Muscle of leg (tissue), 11 donors: Measurements from ENCODE around the gene APOC3. TPM values are rescaled to one million over a fixed set of nuclear protein-coding genes. Genes with fewer than 3 reads are reported as not detected.

Experiments
- DNase-seq: peaks from one replicate; pipeline ENCODE4 v3.0.0; 2013
- H3K27ac ChIP-seq: one replicate; pipeline ENCODE4 v1.5.1; 2013; ENCODE audit warnings: mild to moderate bottlenecking, low read length, control low read depth
- H3K27me3 ChIP-seq: one replicate; pipeline ENCODE4 v1.6.1; 2013; ENCODE audit warnings: low read length; ENCODE audit not compliant: control insufficient read depth, insufficient read depth
- H3K36me3 ChIP-seq: one replicate; pipeline ENCODE4 v1.6.1; 2013; ENCODE audit warnings: low read length; ENCODE audit not compliant: control insufficient read depth, insufficient read depth
- H3K4me1 ChIP-seq: one replicate; pipeline ENCODE4 v1.6.1; 2013; ENCODE audit warnings: low read length; ENCODE audit not compliant: control insufficient read depth, insufficient read depth
- H3K4me3 ChIP-seq: one replicate; pipeline ENCODE4 v1.5.1; 2013; ENCODE audit warnings: low read length, control low read depth
- H3K9me3 ChIP-seq: replicated peaks from 2 replicates; pipeline ENCODE4 v1.6.1; 2013; ENCODE audit warnings: low read depth, low read length; ENCODE audit not compliant: control insufficient read depth
- WGBS: methylation state at CpG from one replicate; pipeline ENCODE4 v1.1.5; 2013; ENCODE audit warnings: missing lambda C conversion rate; ENCODE audit not compliant: insufficient coverage; 5-methylcytosine and 5-hydroxymethylcytosine counted together
- polyA plus RNA-seq, 8 donors: library from polyadenylated mRNA; unstranded; fragments of 120-200 nt; gene quantifications; one replicate each; pipeline versions ENCODE4 v1.2.1 to v1.2.3, GENCODE V29; 2013; ENCODE audit warnings: inconsistent platforms in 1 of 8, low replicate concordance in 1 of 8; ENCODE audit not compliant: insufficient read length in 8 of 8, insufficient read depth in 1 of 8
- total RNA-seq: library from RNA; stranded (reverse); fragments of 120-200 nt; gene quantifications from one replicate; pipeline ENCODE4 v1.2.4, GENCODE V29; 2013

APOC3 gene
- total and polyA plus RNA-seq, 9 donors, result 0.40 to 36.6 (median 2.6) TPM; not detected in 3

DNA sequence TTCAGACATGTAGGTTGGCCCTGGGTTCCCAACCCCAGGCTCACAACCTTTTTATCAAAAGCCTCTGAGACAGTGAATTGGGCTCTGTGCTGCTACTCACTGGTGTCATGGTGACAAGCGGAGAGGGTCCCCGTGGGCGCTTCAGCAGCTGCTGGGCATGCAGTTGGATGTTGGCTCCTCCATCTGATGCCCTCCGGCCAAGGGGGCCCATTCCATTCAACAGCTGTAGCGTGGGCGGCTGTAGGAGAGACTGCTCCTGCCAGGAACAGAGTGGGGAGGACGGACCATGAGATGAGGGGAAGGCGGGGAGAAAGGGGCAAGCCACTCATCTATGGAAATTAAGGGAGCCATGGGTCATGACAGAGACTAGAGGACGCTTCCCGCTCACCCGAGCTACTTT lies 43.7 kb downstream of the APOC3 start:
- H3K27me3 ChIP-seq, result no peaks in the 10 kb centered on the region
- H3K4me1 ChIP-seq, result peaks cover 9% of the 10 kb centered on the region
- no peak overlapping the region for H3K4me3 ChIP-seq
- DNase-seq, result peak; percentile 61
- no peaks in the 10 kb centered on the region for H3K9me3 ChIP-seq
- H3K27ac ChIP-seq, result no peak overlapping the region
- WGBS, result 95% methylated on average over 7 of the region's 11 CpGs
- peaks cover 53% of the 10 kb centered on the region for H3K36me3 ChIP-seq

DNA sequence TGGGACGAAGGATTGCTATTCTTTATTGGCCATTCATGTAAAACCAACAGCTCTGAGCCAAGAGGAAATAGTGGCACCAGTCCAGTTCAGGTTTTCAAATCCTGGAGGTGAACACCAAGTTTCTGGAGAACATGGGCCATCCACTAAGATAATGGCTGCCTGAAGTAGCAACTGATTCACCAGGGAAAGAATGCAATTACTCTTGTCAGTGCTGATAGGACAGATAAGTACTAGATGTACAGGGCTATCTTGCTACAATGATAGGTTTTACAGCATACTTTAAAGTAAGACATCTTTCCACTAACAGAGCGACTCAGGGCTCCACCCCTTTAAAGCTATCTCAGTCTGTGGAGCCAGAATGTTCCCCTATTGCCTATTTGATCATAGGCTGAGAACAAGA lies 44.5 kb downstream of the APOC3 start:
- H3K36me3 ChIP-seq, result peaks cover 53% of the 10 kb centered on the region
- no peaks in the 10 kb centered on the region for H3K27me3 ChIP-seq
- no peak overlapping the region for H3K27ac ChIP-seq
- H3K9me3 ChIP-seq, result no peaks in the 10 kb centered on the region
- H3K4me3 ChIP-seq, result no peak overlapping the region
- H3K4me1 ChIP-seq, result peaks cover 9% of the 10 kb centered on the region
- WGBS, result 100% methylated on average over 1 of the region's 2 CpGs
- DNase-seq, result no peak

DNA sequence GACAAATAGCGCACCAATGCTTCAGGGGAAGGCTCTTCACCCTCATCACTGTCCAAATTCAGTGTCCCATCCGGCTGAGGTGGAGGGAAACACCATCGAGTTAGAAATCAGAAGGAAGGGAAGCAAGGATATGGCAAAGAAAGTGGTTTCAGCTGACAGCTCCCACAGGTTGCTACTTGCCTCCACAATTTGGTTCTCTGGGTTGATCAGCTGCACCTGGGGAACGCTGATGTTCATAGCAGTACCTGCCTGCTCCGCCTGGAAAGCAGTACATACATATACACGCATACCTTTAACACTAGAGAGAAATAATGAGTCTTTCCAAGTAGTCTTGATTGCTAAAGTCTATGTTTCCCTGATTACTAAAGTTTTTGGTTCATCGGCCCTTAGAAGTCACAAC lies 45.5 kb downstream of the APOC3 start:
- no peak for DNase-seq
- Histone ChIP-seq H3K36me3 (peaks cover 45% of the 10 kb centered on the region), H3K4me1 (peaks cover 9% of the 10 kb centered on the region), H3K4me3 (no peak overlapping the region), H3K27ac (no peak overlapping the region), H3K9me3 (no peaks in the 10 kb centered on the region), H3K27me3 (no peaks in the 10 kb centered on the region)
- 93% methylated on average over 2 of the region's 7 CpGs for WGBS

DNA sequence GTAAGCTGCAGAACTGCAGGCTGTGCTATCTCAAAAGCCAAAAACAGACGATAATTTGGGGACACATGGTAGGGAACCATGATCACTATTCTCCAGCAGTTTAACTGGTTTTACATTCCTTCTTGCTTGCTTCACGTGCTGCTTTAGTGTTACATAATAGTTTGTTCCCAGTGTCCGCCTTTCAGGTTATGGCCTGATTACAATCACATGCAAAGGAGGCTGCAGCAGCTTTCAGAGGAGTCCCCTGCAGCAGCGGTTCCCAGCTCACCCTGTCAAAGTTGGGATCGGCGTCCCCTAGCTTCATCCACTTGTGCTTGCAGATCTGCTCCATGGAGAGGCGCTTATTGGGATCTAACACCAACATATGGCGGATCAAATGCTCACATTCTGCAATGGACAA lies 46.9 kb downstream of the APOC3 start:
- H3K9me3 ChIP-seq, result no peaks in the 10 kb centered on the region
- H3K4me1 ChIP-seq, result peaks cover 14% of the 10 kb centered on the region
- H3K27ac ChIP-seq, result no peak overlapping the region
- peaks cover 33% of the 10 kb centered on the region for H3K36me3 ChIP-seq
- no peaks in the 10 kb centered on the region for H3K27me3 ChIP-seq
- H3K4me3 ChIP-seq, result no peak overlapping the region
- 80% methylated on average over 7 of the region's 8 CpGs for WGBS
- DNase-seq, result no peak

DNA sequence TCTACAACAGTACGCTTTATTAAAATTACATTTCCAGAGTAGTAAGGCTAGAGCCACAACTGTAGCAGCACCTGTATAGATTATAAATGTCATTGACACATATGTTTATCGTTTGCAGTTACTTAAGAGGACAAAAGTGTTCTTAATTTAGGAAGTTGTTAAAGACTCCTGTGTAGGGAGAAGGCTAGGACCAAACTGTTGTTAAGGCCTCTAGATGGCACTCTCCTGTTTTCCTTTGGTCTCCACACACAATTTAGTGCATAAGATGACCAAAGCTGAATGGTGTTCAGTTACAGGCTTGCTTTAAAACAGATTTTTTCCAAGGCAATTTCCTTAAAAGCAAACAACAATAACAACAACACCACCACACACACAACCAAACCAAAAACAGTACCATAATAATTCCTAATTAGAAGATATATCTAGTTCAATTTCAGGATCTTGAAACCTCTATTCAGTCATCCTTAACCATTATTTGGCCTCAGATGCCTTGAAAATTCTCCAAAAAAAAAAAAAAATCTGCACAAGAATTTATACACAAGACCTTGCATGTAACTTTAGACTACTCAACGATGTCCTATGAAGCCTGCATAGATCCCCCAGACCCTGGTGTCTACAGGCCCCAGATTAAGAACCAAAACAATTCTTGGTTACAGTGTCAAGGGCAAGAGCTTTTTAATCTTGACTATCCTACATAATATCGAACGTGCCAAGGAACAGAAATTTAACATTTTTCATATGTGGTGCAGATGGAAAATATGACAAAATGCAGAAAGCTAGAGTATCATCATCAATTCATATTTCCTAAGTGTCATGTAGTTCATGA lies 50.3 kb downstream of the APOC3 start:
- Histone ChIP-seq H3K36me3 (peaks cover 9% of the 10 kb centered on the region), H3K27ac (peak overlapping the region; percentile 65), H3K27me3 (no peaks in the 10 kb centered on the region), H3K4me3 (no peak overlapping the region), H3K4me1 (peaks cover 6% of the 10 kb centered on the region), H3K9me3 (no peaks in the 10 kb centered on the region)
- DNase-seq, result peak; percentile 92
- WGBS, result 11% methylated on average over 1 of the region's 5 CpGs

DNA sequence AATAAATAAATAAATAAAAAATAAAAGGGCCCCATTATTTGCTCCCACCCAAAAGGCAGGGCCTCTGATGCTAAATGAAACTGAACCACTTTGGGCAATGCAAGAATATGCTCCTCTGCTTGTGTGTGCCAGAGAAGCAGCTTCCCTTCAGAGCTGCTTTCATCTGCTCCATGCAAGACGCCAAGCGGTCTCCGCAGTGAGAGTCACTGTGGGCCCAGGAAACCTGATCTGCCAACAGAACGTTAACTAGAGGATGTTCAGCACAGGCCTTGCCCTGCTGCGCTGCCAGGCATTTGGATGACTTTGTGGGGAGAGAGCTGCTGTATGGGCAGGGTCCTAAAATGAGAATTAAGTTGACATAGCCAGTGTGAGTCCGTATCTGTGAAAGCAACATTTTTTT lies 51.4 kb downstream of the APOC3 start:
- peak overlapping the region; percentile 10 for H3K27ac ChIP-seq
- DNase-seq, result peak; percentile 77

DNA sequence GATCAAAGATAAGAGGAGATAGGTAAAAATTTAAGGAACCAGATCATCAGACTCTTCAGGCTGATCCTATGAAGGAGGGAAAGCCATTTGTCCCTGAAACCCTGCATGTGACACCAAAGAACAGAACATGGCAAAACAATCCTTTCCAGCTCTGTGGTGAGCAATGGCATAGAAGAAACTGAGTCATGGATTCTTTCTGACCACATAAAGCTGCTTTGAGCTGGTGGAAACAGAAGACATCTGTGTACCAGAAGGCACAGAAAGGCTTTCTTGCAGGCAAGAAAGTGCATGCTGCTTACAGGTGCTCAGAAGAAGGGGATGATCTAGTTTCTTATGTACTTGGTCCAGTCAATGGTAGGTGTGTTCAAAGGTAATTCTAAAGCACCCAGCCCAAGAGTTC lies 52.7 kb downstream of the APOC3 start:
- Histone ChIP-seq H3K4me1 (peaks cover 6% of the 10 kb centered on the region), H3K27ac (no peak overlapping the region), H3K27me3 (no peaks in the 10 kb centered on the region), H3K4me3 (no peak overlapping the region), H3K9me3 (no peaks in the 10 kb centered on the region), H3K36me3 (peaks cover 2% of the 10 kb centered on the region)
- DNase-seq, result no peak

More for the DNA sequence above, 51.4 kb downstream of the APOC3 start:
- peaks cover 6% of the 10 kb centered on the region for H3K4me1 ChIP-seq
- WGBS, result 49% methylated on average over 5 of the region's 6 CpGs
- H3K27me3 ChIP-seq, result no peaks in the 10 kb centered on the region
- peaks cover 4% of the 10 kb centered on the region for H3K36me3 ChIP-seq
- no peak overlapping the region for H3K4me3 ChIP-seq
- H3K9me3 ChIP-seq, result no peaks in the 10 kb centered on the region

Other genes with a start within 250 kb of the APOC3 start
- 17.8 TPM for gene BUD13, start 56.9 kb upstream of the APOC3 start, total RNA-seq
- 10 to 100 TPM; 17.6 to 23.7 (median 19.6) TPM for gene BUD13, start 56.9 kb upstream of the APOC3 start, polyA plus RNA-seq
- gene ZPR1, start 41.9 kb upstream of the APOC3 start, total RNA-seq, result 34.3 TPM
- 10 to 100 TPM; 33.8 to 44.4 (median 38.1) TPM for gene ZPR1, start 41.9 kb upstream of the APOC3 start, polyA plus RNA-seq
- gene APOA5, start 38.0 kb upstream of the APOC3 start, total RNA-seq, result not detected
- gene APOA5, start 38.0 kb upstream of the APOC3 start, polyA plus RNA-seq, result not detected
- not detected for gene APOA4, start 6.6 kb upstream of the APOC3 start, total RNA-seq
- 100 to 1,000 TPM in 1 of 8 donors, 10 to 100 TPM in 1, under 1 TPM in 2, not detected in 4; 0.23 to 178 (median 17.1) TPM for gene APOA4, start 6.6 kb upstream of the APOC3 start, polyA plus RNA-seq
- 2.9 TPM for gene APOA1, start 7.7 kb downstream of the APOC3 start, total RNA-seq
- 100 to 1,000 TPM in 1 of 8 donors, 10 to 100 TPM in 2, 1 to 10 TPM in 5; 1.4 to 230 (median 3.5) TPM for gene APOA1, start 7.7 kb downstream of the APOC3 start, polyA plus RNA-seq